NCI-H345 treated with DMSO at 0.1 percent for 48 hours (cell line): ENCODE measurements around the gene CDHR4.
"Not testable (repeated sequence)": the region's sequence is repeated elsewhere in the genome, so short reads cannot be mapped to it uniquely, and the experiment has no call there.

ENCODE experiments used
- DNase-seq: peaks from one replicate; lab custom pipeline; 2025; ENCODE audit not compliant: unreplicated experiment; lab: John Stamatoyannopoulos, UW

The CDHR4 gene

GRCh38 chr3:49803465-49804140, 3.9 kb upstream of the CDHR4 start:
- no peak for DNase-seq

DNA sequence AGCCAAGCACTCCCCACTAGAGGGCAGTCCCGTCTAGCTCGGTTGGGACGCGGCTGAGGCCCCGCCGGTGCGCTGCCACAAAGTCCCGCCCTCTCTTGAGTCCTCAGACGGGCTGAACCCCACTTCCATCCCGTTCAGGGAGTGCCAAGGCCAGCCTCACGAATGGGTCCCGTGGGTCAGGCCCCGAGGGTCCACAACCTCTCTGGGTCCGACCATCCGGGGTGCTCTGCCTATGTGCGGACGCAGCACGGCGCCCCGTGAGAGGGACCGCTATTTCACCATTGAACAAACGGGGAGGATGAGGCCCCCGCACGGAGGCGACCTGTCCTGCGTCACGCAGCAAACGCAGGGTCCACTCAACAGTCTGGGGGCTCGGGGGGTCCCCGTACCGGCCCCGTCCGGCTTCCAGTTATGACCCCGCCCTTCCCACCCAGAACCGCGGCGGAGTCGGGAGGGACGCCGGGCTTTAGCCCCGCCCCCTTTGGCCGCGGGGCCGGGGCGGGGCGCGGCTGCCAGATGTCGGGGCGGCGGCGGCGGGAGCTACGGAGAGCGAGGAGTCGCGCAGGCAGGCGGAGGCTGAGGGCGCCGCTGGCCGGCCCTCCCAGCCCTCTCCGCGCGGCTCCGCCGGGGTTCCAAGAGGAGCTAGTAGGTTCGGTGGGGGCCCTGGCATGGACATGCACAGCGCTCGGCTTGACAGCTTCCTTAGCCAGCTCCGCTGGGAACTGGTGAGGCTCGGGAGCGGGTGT, 3.2 kb upstream of the CDHR4 start, which contains the start of gene INKA1:
INKA1 (plus strand) TSS at position 543 of the 746 bp plus-strand sequence; CDS start at position 675, 132 bp downstream.
- peak; percentile 64 for DNase-seq

- DNase-seq: no peak
Observed at GRCh38 chr3:49801160-49801559, 1.5 kb upstream of the CDHR4 start.

GRCh38 chr3:49799105-49799504, 568 bp downstream of the CDHR4 start:
- no peak for DNase-seq

GRCh38 chr3:49794926-49795905, 4.5 kb downstream of the CDHR4 start:
- DNase-seq: no peak

GRCh38 chr3:49794431-49794830, 5.2 kb downstream of the CDHR4 start:
- no peak for DNase-seq

- no peak for DNase-seq
Observed at GRCh38 chr3:49793486-49794085, 6.1 kb downstream of the CDHR4 start.

- no peak for DNase-seq
Observed at GRCh38 chr3:49792371-49793150, 7.1 kb downstream of the CDHR4 start.

DNA sequence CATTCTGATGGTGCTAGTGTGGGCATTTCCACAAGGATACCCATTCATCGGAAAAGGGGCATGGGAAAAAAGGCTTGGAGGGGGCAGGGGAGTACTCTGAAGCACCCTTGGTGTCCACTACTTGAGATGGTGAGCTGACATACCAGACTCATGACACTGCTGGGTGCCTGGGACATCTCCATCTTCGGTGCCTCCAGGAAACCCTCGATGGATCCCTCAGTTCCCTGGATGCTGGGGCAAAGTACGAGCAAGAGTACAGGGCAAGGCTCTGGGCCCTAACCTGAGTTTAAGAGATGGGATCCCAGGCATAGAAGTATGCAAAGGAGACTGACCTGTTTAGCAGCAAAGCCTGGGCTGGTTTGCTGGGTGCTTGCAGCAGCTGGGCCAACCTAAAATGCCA, 8.1 kb downstream of the CDHR4 start:
- DNase-seq: no peak

GRCh38 chr3:49790626-49791411, 8.9 kb downstream of the CDHR4 start:
- DNase-seq: no peak

GRCh38 chr3:49788056-49788455, 11.6 kb downstream of the CDHR4 start:
- DNase-seq: no peak

GRCh38 chr3:49787536-49787935, 12.1 kb downstream of the CDHR4 start:
- DNase-seq: no peak

DNA sequence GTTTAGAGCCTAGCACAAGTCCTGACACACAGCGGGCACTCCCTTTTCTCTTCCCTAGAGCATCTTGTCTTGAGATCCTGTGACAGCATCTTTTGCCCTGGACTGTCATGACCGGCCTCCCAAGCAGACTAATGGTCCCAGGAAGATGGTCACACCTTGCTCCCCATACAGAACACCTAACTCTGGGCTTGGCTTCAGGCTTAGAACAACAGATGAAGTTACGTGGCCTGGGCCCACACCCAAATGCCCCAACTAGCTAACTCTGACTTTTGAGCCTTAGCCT, 12.6 kb downstream of the CDHR4 start:
- DNase-seq: no peak

DNA sequence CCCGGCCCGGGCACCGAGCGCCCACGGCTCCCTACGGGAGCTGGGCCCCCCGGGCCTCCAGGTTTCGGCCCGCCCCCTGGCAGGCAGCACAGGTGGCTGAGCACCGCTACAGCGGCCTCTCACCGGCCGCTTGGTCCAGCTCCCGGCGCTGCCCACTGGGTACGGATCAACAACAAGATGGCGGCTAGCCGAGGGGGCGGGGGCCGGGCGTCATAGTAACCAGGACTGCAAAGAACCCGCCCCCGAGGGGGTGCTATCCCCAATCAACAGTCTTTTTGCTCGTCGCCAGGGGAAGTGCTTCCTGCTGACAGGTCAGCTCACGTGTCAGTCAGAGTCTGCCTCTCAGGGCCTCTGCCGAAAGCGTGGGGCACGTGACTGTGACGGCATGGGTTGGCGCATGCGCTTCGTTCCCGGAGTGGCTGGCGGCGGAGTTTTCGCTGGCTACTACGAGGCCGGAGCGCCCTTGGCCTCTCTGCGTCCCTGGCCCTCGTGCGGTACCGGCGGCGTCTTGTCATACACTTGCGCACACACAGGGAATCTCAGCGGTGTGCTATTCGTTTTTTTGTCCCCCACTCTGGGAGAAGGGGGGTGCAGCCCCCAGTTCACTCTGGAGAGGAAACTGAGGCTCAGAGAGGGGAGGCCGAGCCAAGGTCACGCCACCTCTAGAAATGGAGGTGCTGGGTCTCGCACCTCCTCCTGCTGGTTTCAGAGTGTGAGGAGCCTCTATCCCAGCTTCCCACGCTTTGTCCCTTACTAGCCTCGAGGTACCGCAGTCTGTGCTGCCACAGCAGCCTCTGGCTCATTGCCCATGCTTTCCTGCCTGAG, 13.1 kb downstream of the CDHR4 start, which contains the start of gene IP6K1:
IP6K1 (minus strand) TSS at position 186 of the 825 bp plus-strand sequence. CDS start 38,502 bp downstream, outside the sequence.
- peak; percentile 95 for DNase-seq

- DNase-seq: no peak
Observed at GRCh38 chr3:49785565-49786356, 13.9 kb downstream of the CDHR4 start.

DNA sequence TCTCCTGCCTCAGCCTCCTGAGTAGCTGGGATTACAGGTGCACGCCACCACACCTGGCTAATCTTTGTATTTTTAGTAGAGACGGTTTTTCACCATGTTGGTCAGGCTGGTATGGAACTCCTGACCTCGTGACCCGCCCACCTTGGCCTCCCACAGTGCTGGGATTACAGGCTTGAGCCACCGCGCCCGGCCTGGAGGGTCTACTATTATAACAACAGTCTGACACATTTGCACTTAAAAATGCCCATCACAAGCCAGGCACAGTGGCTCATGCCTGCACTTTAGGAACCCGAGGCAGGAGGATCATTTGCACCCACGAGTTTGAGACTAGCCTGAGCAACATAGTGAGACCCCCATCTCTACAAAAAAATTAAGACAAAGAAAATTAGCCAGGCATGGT, 17.4 kb downstream of the CDHR4 start:
- not testable (repeated sequence) for DNase-seq

GRCh38 chr3:49781415-49782199, 18.1 kb downstream of the CDHR4 start:
- no peak for DNase-seq
